AG04449 (cell line): ENCODE results near the gene PTPN4.

ENCODE experiments used
- CTCF ChIA-PET: fragments of 350-600 bp; formaldehyde crosslinking; extraction: SDS; loops from one replicate; lab custom pipeline; 2021; ENCODE audit warnings: antibody characterized with exemption; lab: Yijun Ruan, JAX
- POLR2A ChIA-PET: fragments of 400-600, 350-600 bp; formaldehyde crosslinking; extraction: SDS; loops from one replicate; lab custom pipeline; 2020; ENCODE audit warnings: antibody characterized with exemption, inconsistent platforms; lab: Yijun Ruan, JAX
- DNase-seq: peaks from one replicate; pipeline ENCODE4 v3.0.0-alpha.2; 2010; ENCODE audit warnings: low read depth, low spot score
- H3K4me3 ChIP-seq: 2 replicates; pipeline ENCODE4 v1.5.1; 2011; ENCODE audit warnings: low read depth, mild to moderate bottlenecking, control low read depth, low read length
- CTCF ChIP-seq: IDR thresholded peaks from one replicate; pipeline ENCODE4 v1.5.1; 2011; ENCODE audit warnings: mild to moderate bottlenecking, moderate library complexity, low read length, control low read depth, inconsistent platforms; ENCODE audit not compliant: insufficient read depth; ENCODE audit errors: missing control alignments

Gene PTPN4

DNA sequence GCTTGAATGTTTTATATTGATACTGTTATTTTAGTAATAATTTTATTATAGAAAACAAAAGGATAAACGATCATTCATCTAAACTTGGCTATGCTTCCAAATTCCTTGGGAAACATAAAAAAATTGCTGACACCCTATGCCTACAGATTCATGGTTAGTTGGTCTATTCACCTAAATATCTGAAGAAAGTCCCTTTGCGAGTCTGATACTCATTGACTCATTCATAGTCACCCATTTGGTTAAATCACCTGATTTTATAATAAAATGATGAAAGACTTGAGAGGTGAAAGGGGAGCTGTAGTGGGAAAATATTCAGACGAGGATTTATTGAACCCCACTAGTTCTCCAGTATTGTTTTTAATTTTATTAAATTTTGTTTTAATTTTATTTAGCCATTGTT lies 112.0 kb downstream of the PTPN4 start:
- CTCF ChIA-PET: interaction anchor here (1.1 kb wide), 1 partner anchor 304 kb away, joined by 6 read pairs; no protein-coding TSS in a partner anchor
- no peak for DNase-seq
- POLR2A ChIA-PET: no interaction called here
- no peak overlapping the region for H3K4me3 ChIP-seq
- TF ChIP-seq CTCF: no peak

- no peak overlapping the region for H3K4me3 ChIP-seq
- no peak for DNase-seq
- POLR2A ChIA-PET: no interaction called here
- CTCF ChIA-PET: interaction anchor here (1.1 kb wide), 1 partner anchor 302 kb away, joined by 3 read pairs; no protein-coding TSS in a partner anchor
- TF ChIP-seq CTCF: no peak
These were observed 113.9 kb downstream of the PTPN4 start for GRCh38 chr2:119873350-119874315.

- CTCF ChIA-PET: interaction anchor here (1.1 kb wide), 1 partner anchor 177 kb away, joined by 4 read pairs; no protein-coding TSS in a partner anchor
- no peak for TF ChIP-seq CTCF
- POLR2A ChIA-PET: no interaction called here
- no peak overlapping the region for H3K4me3 ChIP-seq
- DNase-seq: no peak
These were observed 119.8 kb downstream of the PTPN4 start for GRCh38 chr2:119879502-119879901.

DNA sequence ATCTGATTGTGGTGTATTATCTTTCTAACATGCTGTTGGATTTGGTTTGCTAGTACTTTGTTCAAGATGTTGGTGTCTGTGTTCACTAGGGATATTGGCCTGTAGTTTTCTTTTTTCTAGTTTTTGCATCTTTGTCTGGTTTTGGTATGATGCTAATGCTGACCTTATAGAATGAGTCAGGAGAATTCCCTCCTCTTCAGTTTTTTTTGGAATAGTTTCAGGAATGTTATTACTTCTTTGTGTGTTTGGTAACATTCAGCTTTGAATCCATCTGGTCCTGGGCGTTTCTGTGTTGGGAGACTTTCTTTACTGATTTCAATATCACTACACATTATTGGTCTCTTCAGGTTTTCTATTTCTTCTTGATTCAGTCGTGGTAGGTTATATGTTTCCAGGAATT lies 129.0 kb downstream of the PTPN4 start:
- no peak overlapping the region for H3K4me3 ChIP-seq
- CTCF ChIA-PET: no interaction called here
- DNase-seq: peak; percentile 63
- no peak for TF ChIP-seq CTCF
- POLR2A ChIA-PET: no interaction called here

DNA sequence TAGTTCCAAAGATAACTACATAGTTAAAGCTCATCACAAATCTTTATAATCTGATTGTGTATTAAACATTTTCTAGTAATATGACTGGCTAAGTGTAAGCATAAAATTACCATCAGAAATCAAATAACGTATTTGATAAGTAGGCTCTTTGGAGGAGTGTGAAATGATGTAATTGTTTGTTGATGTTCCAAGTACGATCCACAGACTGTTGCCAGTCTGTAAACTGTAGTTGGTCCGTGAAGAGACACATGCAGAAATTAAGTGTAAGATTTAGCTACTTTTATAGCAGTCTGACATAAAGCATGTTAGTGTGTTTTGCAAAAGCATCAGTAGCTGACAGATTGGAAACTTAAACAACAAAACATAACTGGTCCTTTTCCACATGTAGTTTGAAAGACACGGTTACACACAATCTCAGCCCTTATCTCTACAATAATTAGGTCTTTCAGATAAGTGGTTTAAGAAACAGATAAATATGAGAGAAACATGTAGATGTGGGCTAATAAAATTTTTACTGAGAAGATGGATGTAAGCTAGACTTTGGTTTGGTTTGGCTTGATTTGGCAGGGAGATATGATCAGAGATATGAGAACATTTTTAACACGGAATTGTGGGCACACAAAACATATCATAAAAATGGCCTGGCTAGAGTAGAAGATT lies 138.1 kb downstream of the PTPN4 start:
- TF ChIP-seq CTCF: no peak
- H3K4me3 ChIP-seq: no peak overlapping the region
- no peak for DNase-seq
- ChIA-PET POLR2A (no interaction called here), CTCF (no interaction called here)

GRCh38 chr2:119901013-119901412 lies 141.3 kb downstream of the PTPN4 start:
- ChIA-PET CTCF (no interaction called here), POLR2A (no interaction called here)
- no peak for DNase-seq
- no peak for TF ChIP-seq CTCF
- no peak overlapping the region for H3K4me3 ChIP-seq
